MM.1S (cell line): ENCODE measurements around the gene MRTFA.

Experiments used
- DNase-seq: peaks from one replicate; pipeline ENCODE4 v3.0.0-alpha.2; 2015
- H2AFZ ChIP-seq: fragments of 300-600 bp; sonication (generic); 2 replicates; pipeline ENCODE4 v1.6.0; 2016; ENCODE audit warnings: antibody characterized with exemption, low read length
- H3F3A ChIP-seq: fragments of 300-600 bp; sonication (generic); 2 replicates; pipeline ENCODE4 v1.6.1; 2016; ENCODE audit warnings: mild to moderate bottlenecking, antibody characterized with exemption, low read length, moderate library complexity, mixed read lengths; ENCODE audit not compliant: insufficient read depth
- H3K27ac ChIP-seq: fragments of 300-600 bp; sonication (generic); 2 replicates; pipeline ENCODE4 v1.5.1; 2016; ENCODE audit warnings: mild to moderate bottlenecking, low read length
- H3K27me3 ChIP-seq: fragments of 300-600 bp; sonication (generic); replicated peaks from 2 replicates; pipeline ENCODE4 v1.6.0; 2016; ENCODE audit warnings: low read length; ENCODE audit not compliant: insufficient read depth
- H3K36me3 ChIP-seq: fragments of 300-600 bp; sonication (generic); replicated peaks from 2 replicates; pipeline ENCODE4 v1.6.1; 2016; ENCODE audit warnings: mild to moderate bottlenecking, low read length, mixed read lengths; ENCODE audit not compliant: insufficient read depth
- H3K4me1 ChIP-seq: fragments of 300-600 bp; sonication (generic); 2 replicates; pipeline ENCODE4 v1.6.1; 2016; ENCODE audit warnings: low read length, mixed read lengths
- H3K4me2 ChIP-seq: fragments of 300-600 bp; sonication (generic); 2 replicates; pipeline ENCODE4 v1.6.0; 2016; ENCODE audit warnings: low read depth, low read length
- H3K4me3 ChIP-seq: fragments of 300-600 bp; sonication (generic); 2 replicates; pipeline ENCODE4 v1.5.1; 2016; ENCODE audit warnings: low read length, mixed read lengths
- H3K79me2 ChIP-seq: fragments of 300-600 bp; sonication (generic); 2 replicates; pipeline ENCODE4 v1.6.1; 2016; ENCODE audit warnings: mixed run types, low read length, mixed read lengths
- H3K9ac ChIP-seq: fragments of 300-600 bp; sonication (generic); 2 replicates; pipeline ENCODE4 v1.6.1; 2016; ENCODE audit warnings: low read length, mixed read lengths
- H3K9me2 ChIP-seq: fragments of 300-600 bp; sonication (generic); replicated peaks from 2 replicates; pipeline ENCODE4 v1.6.1; 2016; ENCODE audit warnings: mild to moderate bottlenecking, low read length, mixed read lengths; ENCODE audit not compliant: insufficient read depth
- H3K9me3 ChIP-seq: fragments of 300-600 bp; sonication (generic); replicated peaks from 2 replicates; pipeline ENCODE4 v1.6.1; 2016; ENCODE audit warnings: mild to moderate bottlenecking, low read length, mixed read lengths; ENCODE audit not compliant: insufficient read depth
- H4K20me1 ChIP-seq: fragments of 300-600 bp; sonication (generic); 2 replicates; pipeline ENCODE4 v1.6.1; 2016; ENCODE audit warnings: mild to moderate bottlenecking, low read length, moderate library complexity, mixed read lengths; ENCODE audit not compliant: insufficient read depth
- EZH2 ChIP-seq: fragments of 300-600 bp; sonication (generic); optimal IDR thresholded peaks from 2 replicates; pipeline ENCODE3; 2017; ENCODE audit warnings: low read depth, mild to moderate bottlenecking, antibody characterized with exemption, low read length, mixed read lengths
- EZH2phosphoT487 ChIP-seq: fragments of 300-600 bp; sonication (generic); IDR thresholded peaks from 2 replicates; pipeline ENCODE4 v1.6.1; 2018; ENCODE audit warnings: antibody characterized with exemption, low read length
- TF ChIP-seq, protein P1 (sequence below): fragments of 300-600 bp; sonication (generic); IDR thresholded peaks from 2 replicates; pipeline ENCODE4 v1.5.1; 2016; ENCODE audit warnings: antibody characterized with exemption, low read length, mixed read lengths

MRTFA gene

DNA sequence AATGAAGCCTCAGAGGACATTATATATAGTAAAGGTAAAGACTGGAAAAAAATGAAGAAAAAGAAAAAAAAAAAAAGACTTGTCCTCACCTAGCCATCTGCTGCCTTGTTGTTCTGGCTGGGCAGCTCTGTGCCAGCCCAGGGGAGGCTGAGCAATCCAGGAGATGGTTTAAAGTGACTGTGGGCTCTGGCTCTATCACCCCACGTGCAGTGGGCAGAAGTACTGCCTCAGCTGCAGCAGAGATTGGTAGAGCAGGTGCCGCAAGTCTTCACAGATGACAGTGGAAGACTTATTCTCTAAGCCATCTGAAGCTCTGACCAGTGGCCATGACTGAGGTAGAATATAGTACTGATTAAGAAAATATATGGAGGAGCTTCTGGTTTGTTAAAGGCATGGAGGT is 203.9 kb downstream of the MRTFA start:
- peaks cover 25% of the 10 kb centered on the region for H3K4me1 ChIP-seq
- H3K9ac ChIP-seq, result no peak overlapping the region
- no peak for DNase-seq
- H3K36me3 ChIP-seq, result no peaks in the 10 kb centered on the region
- H3K27ac ChIP-seq, result no peak overlapping the region
- no peak for TF ChIP-seq EZH2phosphoT487
- TF ChIP-seq EZH2, result no peak
- TF ChIP-seq, protein P1, sequence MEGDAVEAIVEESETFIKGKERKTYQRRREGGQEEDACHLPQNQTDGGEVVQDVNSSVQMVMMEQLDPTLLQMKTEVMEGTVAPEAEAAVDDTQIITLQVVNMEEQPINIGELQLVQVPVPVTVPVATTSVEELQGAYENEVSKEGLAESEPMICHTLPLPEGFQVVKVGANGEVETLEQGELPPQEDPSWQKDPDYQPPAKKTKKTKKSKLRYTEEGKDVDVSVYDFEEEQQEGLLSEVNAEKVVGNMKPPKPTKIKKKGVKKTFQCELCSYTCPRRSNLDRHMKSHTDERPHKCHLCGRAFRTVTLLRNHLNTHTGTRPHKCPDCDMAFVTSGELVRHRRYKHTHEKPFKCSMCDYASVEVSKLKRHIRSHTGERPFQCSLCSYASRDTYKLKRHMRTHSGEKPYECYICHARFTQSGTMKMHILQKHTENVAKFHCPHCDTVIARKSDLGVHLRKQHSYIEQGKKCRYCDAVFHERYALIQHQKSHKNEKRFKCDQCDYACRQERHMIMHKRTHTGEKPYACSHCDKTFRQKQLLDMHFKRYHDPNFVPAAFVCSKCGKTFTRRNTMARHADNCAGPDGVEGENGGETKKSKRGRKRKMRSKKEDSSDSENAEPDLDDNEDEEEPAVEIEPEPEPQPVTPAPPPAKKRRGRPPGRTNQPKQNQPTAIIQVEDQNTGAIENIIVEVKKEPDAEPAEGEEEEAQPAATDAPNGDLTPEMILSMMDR, result no peak
- H3K4me2 ChIP-seq, result no peak overlapping the region
- peaks cover 8% of the 10 kb centered on the region for H3K79me2 ChIP-seq
- H3F3A ChIP-seq, result peaks cover 30% of the 10 kb centered on the region
- H3K4me3 ChIP-seq, result no peak overlapping the region
- no peaks in the 10 kb centered on the region for H3K9me2 ChIP-seq
- no peaks in the 10 kb centered on the region for H4K20me1 ChIP-seq
- H2AFZ ChIP-seq, result no peak overlapping the region
- no peaks in the 10 kb centered on the region for H3K27me3 ChIP-seq
- no peaks in the 10 kb centered on the region for H3K9me3 ChIP-seq

DNA sequence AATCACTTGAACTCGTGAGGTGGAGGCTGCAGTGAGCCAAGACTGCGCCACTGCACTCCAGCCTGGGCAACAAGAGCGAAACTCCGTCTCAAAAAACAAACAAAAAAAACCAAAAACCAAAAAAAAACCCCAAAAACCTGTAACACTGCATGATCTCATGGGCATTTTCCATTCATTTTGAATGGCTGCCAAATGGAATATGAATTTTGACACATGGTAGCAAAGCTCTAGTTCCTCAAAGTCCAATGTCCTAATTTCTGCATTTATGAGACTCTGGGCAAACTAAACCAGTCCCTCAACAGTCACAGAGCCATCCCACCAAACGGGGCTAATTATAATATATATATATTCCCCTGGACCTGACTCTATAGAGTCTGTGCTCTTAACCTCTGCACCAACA is 204.4 kb downstream of the MRTFA start:
- Histone ChIP-seq H3K4me1 (peaks cover 21% of the 10 kb centered on the region), H3K9ac (no peak overlapping the region), H3K27ac (no peak overlapping the region), H4K20me1 (no peaks in the 10 kb centered on the region), H3K4me2 (no peak overlapping the region), H3F3A (peaks cover 25% of the 10 kb centered on the region), H3K27me3 (no peaks in the 10 kb centered on the region), H3K36me3 (no peaks in the 10 kb centered on the region), H2AFZ (no peak overlapping the region), H3K9me2 (no peaks in the 10 kb centered on the region), H3K4me3 (no peak overlapping the region), H3K79me2 (peaks cover 8% of the 10 kb centered on the region), H3K9me3 (no peaks in the 10 kb centered on the region)
- no peak for TF ChIP-seq EZH2
- TF ChIP-seq, protein P1, result no peak
- no peak for DNase-seq

DNA sequence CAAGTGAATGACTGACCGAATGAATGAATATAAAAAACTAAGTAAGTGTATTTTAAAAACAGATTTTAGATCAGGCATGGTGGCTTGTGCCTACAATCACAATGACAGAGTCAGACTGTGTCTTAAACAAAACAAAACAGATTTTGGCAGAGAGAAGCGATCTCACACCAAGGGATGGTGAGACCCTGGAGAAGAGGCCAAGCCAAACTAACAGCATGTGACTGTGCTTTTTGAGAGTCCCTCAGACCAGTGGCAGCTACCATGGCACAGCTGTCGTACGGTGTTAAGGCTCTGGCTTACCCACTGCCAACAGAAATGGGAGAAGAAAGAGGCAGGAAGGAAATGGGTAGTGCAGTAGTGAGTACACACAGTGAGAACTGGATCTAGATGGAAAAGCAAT is 205.5 kb downstream of the MRTFA start:
- Histone ChIP-seq H3K36me3 (no peaks in the 10 kb centered on the region), H4K20me1 (no peaks in the 10 kb centered on the region), H3K9me2 (no peaks in the 10 kb centered on the region), H3K4me3 (no peak overlapping the region), H3K27me3 (no peaks in the 10 kb centered on the region), H3K27ac (no peak overlapping the region), H3K4me1 (peaks cover 12% of the 10 kb centered on the region), H3F3A (peaks cover 14% of the 10 kb centered on the region), H3K9me3 (no peaks in the 10 kb centered on the region), H2AFZ (no peak overlapping the region), H3K4me2 (no peak overlapping the region), H3K9ac (no peak overlapping the region), H3K79me2 (peaks cover 8% of the 10 kb centered on the region)
- TF ChIP-seq EZH2, result no peak
- TF ChIP-seq, protein P1, result no peak
- DNase-seq, result no peak

DNA sequence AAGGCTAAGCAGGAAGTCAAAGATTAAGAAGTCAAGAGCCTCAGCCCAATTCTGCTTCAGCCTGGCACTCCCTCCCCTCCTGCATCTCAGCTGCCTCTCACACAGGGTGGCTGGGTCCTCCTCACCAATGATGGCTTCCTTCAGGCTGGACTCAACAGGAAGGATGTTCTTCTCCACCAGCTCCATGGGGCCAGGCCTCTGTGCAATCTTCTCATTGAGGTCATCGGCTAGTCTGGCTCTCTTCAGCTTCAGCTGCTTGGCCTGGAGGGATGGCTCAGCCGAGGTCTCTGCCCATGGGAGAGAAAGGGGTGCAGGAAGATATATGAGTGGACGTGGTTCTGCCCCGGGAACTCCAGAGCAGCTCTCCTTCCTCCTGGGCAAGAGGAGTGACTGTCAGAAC is 207.0 kb downstream of the MRTFA start:
- no peak for DNase-seq
- Histone ChIP-seq H4K20me1 (no peaks in the 10 kb centered on the region), H3K79me2 (no peaks in the 10 kb centered on the region), H3K27ac (no peak overlapping the region), H3F3A (no peaks in the 10 kb centered on the region), H3K4me2 (no peak overlapping the region), H3K36me3 (no peaks in the 10 kb centered on the region), H3K9me2 (no peaks in the 10 kb centered on the region), H3K9me3 (no peaks in the 10 kb centered on the region), H3K27me3 (no peaks in the 10 kb centered on the region), H3K4me3 (no peak overlapping the region), H3K4me1 (no peaks in the 10 kb centered on the region), H2AFZ (no peak overlapping the region), H3K9ac (no peak overlapping the region)
- TF ChIP-seq EZH2phosphoT487 (no peak), EZH2 (no peak)
- TF ChIP-seq, protein P1, result no peak
